Esophagus muscularis mucosa (tissue), 4 donors: ENCODE results near the gene AIP. TPM values are rescaled to one million over a fixed set of nuclear protein-coding genes. Genes with fewer than 3 reads are reported as not detected.
"Not testable (repeated sequence)": the region's sequence is repeated elsewhere in the genome, so short reads cannot be mapped to it uniquely, and the experiment has no call there.

Experiments used
- DNase-seq: peaks from one replicate; pipeline ENCODE4 v3.0.0-alpha.2; 2017; ENCODE audit errors: extremely low spot score
- H3K27ac ChIP-seq, 4 donors: fragments of 200-600 bp; sonication (generic); replicated peaks in 1 of 4; 1 replicate in 3 of 4; 2 replicates in 1 of 4; pipeline ENCODE4 v1.5.1; 2016 to 2019; ENCODE audit warnings: mild to moderate bottlenecking in 1 of 4
- H3K27me3 ChIP-seq, 4 donors: fragments of 200-600 bp; sonication (generic); one replicate each; pipeline versions ENCODE4 v1.5.1 to v1.6.0; 2016 to 2019
- H3K36me3 ChIP-seq, 4 donors: fragments of 200-600 bp; sonication (generic); one replicate each; pipeline ENCODE4 v1.5.1; 2016 to 2019
- H3K4me1 ChIP-seq, 4 donors: fragments of 200-600 bp; sonication (generic); one replicate each; pipeline ENCODE4 v1.5.1; 2016 to 2019
- H3K4me3 ChIP-seq, 4 donors: fragments of 200-600 bp; sonication (generic); 1 replicate in 2 of 4; 2 replicates in 2 of 4; pipeline ENCODE4 v1.5.1; 2016 to 2019; ENCODE audit warnings: mild to moderate bottlenecking in 4 of 4, moderate library complexity in 1 of 4
- H3K9me3 ChIP-seq, 4 donors: fragments of 200-600 bp; sonication (generic); 1 replicate in 3 of 4; 2 replicates in 1 of 4; pipeline ENCODE4 v1.5.1; 2016 to 2019
- EP300 ChIP-seq: sonication (generic); formaldehyde crosslinking; IDR thresholded peaks from one replicate; pipeline ENCODE4 v1.6.1; 2017; ENCODE audit warnings: antibody characterized with exemption
- POLR2A ChIP-seq: fragments of 450-650 bp; IDR thresholded peaks from one replicate; pipeline ENCODE4 v1.6.1; 2017; ENCODE audit warnings: antibody characterized with exemption, moderate library complexity, mild to moderate bottlenecking, low read depth
- POLR2AphosphoS5 ChIP-seq, 2 donors: sonication (generic); formaldehyde crosslinking; IDR thresholded peaks; one replicate each; pipeline ENCODE4 v1.6.1; 2017; ENCODE audit warnings: antibody characterized with exemption in 2 of 2
- WGBS: methylation state at CpG from one replicate; pipeline ENCODE4 v1.1.5; 2018; 5-methylcytosine and 5-hydroxymethylcytosine counted together
- intact Hi-C: fragments of 100-400 bp; cut with DNase I; formaldehyde crosslinking; loops from one replicate; pipeline ENCODE4 v1.15.1; 2023
- total RNA-seq, 4 donors: library from RNA; depleted of rRNA; stranded (reverse); fragments of >200 nt; gene quantifications; one replicate each; pipeline versions ENCODE4 v1.1.0 to v1.2.1, GENCODE V29; 2016
- TF ChIP-seq, protein P1 (sequence below), 3 experiments: fragments of 200-600 bp in 2 of 3; fragments of 450-650 bp in 1 of 3; sonication (generic) in 2 of 3; IDR thresholded peaks; one replicate each; pipeline ENCODE4 v1.5.1; 2017 to 2019; ENCODE audit warnings: antibody characterized with exemption in 3 of 3, mild to moderate bottlenecking in 2 of 3, moderate library complexity in 1 of 3

The AIP gene
- total RNA-seq, 4 donors from 2014 or later: 68.1 to 121 (median 108) TPM

DNA sequence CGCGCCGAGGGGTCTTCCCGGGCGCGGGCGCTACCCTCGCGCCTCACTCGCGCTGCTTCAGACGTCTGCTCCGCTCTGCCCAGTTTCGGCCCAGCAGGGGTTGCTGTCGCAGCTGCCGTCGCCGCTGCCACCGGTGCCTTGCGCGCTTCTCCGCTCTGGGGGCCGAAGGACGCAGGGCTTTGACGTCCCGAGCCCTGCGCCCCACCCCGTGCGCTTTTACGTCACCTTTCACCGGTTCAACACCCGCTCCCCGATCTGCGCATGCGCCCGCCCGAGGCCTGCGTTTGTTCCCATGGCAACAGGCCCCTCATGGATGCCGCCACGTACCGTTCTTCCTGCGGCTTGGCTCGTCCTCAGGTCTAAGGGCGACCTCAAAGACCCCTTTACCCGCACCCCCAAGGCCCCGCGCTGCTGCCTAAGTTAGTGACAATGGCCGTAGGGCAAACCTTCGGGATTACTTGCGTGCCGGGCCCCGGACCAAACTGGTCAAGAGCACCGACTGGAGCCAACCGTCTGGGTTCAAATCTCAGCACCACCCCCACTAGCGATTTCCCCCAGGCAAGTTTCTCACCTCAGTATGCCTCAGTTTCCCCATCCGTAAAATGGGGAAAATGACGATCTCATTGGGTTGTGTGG lies 25.8 kb downstream of the AIP start:
- intact Hi-C loops: loop anchor here (5.0 to 10.0 kb wide), 2 partner anchors 106 to 154 kb away; partner anchors contain the start of genes POLD4, PPP1CA and TBC1D10C
- peaks cover 25 to 51% (median 50%) of the 10 kb centered on the region in 4 donors for H3K4me1 ChIP-seq
- H3K36me3 ChIP-seq: peaks cover 0 to 10% (median 9%) of the 10 kb centered on the region in 4 donors
- peak; percentile 100 for DNase-seq
- no peaks in the 10 kb centered on the region for H3K9me3 ChIP-seq
- peaks cover 0 to 36% (median 2%) of the 10 kb centered on the region in 4 donors for H3K27me3 ChIP-seq
- H3K27ac ChIP-seq: peak overlapping the region; percentile 97 to 100 (median 98)
- 2% methylated on average over 21 of the region's 57 CpGs for WGBS
- TF ChIP-seq POLR2A (peak; percentile 57), POLR2AphosphoS5 (IDR thresholded peaks at IDR 0.05) (peak in 1 of 2 donors; percentile 89), EP300 (no peak)
- TF ChIP-seq, protein P1, sequence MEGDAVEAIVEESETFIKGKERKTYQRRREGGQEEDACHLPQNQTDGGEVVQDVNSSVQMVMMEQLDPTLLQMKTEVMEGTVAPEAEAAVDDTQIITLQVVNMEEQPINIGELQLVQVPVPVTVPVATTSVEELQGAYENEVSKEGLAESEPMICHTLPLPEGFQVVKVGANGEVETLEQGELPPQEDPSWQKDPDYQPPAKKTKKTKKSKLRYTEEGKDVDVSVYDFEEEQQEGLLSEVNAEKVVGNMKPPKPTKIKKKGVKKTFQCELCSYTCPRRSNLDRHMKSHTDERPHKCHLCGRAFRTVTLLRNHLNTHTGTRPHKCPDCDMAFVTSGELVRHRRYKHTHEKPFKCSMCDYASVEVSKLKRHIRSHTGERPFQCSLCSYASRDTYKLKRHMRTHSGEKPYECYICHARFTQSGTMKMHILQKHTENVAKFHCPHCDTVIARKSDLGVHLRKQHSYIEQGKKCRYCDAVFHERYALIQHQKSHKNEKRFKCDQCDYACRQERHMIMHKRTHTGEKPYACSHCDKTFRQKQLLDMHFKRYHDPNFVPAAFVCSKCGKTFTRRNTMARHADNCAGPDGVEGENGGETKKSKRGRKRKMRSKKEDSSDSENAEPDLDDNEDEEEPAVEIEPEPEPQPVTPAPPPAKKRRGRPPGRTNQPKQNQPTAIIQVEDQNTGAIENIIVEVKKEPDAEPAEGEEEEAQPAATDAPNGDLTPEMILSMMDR (IDR thresholded peaks at IDR 0.05): no peak
- peak overlapping the region; percentile 72 to 93 (median 81) for H3K4me3 ChIP-seq

DNA sequence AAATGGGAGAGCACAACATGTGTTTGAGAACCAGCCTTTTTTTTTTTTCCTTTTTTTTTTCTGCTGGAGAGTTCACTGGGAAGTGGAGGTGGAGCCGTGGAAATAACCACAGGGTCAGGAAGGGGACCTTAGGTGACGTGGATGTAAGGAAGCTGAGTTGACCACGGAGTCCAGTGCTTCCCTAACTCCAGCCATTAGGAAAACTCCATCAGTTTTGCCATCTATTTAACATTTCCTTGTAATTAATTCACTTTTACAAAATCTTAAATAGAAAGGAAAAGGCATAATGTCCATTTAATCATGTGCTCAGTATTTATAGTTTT lies 27.2 kb downstream of the AIP start:
- Histone ChIP-seq H3K4me1 (peaks cover 24 to 37% (median 36%) of the 10 kb centered on the region in 4 donors), H3K36me3 (peaks cover 0 to 10% (median 9%) of the 10 kb centered on the region in 4 donors), H3K27ac (no peak overlapping the region), H3K27me3 (peaks cover 0 to 30% (median 0%) of the 10 kb centered on the region in 4 donors), H3K4me3 (no peak overlapping the region), H3K9me3 (no peaks in the 10 kb centered on the region)
- no peak for DNase-seq
- 49% methylated on average over 3 of the region's 3 CpGs for WGBS
- TF ChIP-seq EP300 (no peak), POLR2A (no peak), POLR2AphosphoS5 (IDR thresholded peaks at IDR 0.05) (no peak)
- TF ChIP-seq, protein P1 (IDR thresholded peaks at IDR 0.05): no peak
- intact Hi-C loops: no loop called here

DNA sequence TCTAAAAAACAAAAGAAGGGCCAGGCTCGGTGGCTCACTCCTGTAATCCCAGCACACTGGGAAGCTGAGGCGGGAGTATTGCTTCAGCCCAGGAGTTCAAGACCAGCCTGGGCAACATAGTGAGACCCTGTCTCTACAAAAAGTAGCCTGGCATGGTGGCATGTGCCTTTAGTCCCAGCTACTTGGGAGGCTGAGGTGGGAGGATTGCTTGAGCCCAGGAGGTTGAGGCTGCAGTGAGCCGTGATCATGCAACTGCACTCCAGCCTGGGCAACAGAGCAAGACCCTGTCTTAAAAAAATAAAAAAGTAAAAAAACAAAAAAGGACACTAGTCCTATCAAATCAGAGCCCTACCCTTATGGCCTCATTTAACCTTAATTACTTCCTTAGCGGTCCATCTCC lies 28.7 kb downstream of the AIP start:
- H3K9me3 ChIP-seq, H3K36me3 ChIP-seq, DNase-seq, H3K27ac ChIP-seq, intact Hi-C loops, H3K4me3 ChIP-seq: not testable (repeated sequence)
- peaks cover 0 to 26% (median 0%) of the 10 kb centered on the region in 4 donors for H3K27me3 ChIP-seq
- H3K4me1 ChIP-seq: peaks cover 11 to 22% (median 20%) of the 10 kb centered on the region in 4 donors
- WGBS: 89% methylated on average over 4 of the region's 4 CpGs

DNA sequence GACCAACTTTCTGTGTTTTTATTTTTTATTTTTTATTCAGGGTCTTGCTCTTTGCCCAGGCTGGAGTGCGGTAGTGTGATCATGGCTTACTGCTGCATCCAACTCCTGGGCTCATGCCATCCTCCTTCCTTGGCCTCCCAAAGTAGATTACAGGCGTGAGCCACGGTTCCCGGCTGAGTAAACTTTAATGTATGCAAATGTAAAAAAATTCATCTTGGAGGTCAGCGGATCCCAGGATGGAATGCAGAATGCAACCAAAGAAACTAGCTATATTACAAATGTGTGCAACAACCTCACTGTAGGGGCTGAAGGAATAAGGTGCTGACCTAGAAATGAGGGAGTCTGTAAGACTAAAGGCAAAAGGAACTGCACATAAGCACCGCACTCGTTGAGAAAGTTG lies 31.3 kb downstream of the AIP start:
- Histone ChIP-seq H3K9me3 (no peaks in the 10 kb centered on the region), H3K4me3 (no peak overlapping the region), H3K27ac (no peak overlapping the region), H3K36me3 (no peaks in the 10 kb centered on the region), H3K4me1 (peaks cover 0 to 2% (median 2%) of the 10 kb centered on the region in 4 donors), H3K27me3 (peaks cover 0 to 26% (median 0%) of the 10 kb centered on the region in 4 donors)
- WGBS: 80% methylated on average over 7 of the region's 7 CpGs
- intact Hi-C loops: no loop called here
- no peak for DNase-seq
- TF ChIP-seq POLR2A (no peak), EP300 (no peak), POLR2AphosphoS5 (IDR thresholded peaks at IDR 0.05) (no peak)
- TF ChIP-seq, protein P1 (IDR thresholded peaks at IDR 0.05): no peak

DNA sequence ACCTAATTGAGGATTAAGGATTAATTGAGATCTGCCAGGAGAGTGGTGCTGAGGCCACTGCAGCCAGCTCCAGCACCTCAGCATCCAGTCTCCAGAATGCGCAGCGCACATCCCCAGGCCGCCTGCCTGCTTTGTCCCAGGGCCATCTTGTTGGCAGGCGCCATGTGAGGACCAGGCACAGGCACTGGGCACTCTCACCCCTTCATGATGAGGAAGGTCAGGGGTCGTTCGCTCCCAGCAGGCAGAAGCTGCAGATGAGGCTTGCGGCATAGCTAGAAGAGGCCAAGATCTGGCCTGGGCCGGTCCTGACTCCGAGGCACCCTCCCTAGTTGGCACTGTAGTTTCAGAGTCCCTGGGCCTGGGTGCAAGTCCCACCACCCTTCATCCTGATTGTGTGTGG lies 34.0 kb downstream of the AIP start:
- intact Hi-C loops: no loop called here
- Histone ChIP-seq H3K9me3 (no peaks in the 10 kb centered on the region), H3K27me3 (peaks cover 0 to 22% (median 0%) of the 10 kb centered on the region in 4 donors), H3K4me1 (no peaks in the 10 kb centered on the region), H3K4me3 (no peak overlapping the region), H3K36me3 (no peaks in the 10 kb centered on the region), H3K27ac (no peak overlapping the region)
- WGBS: 88% methylated on average over 3 of the region's 9 CpGs
- DNase-seq: no peak
- no peak for TF ChIP-seq POLR2AphosphoS5 (IDR thresholded peaks at IDR 0.05)
- TF ChIP-seq, protein P1 (IDR thresholded peaks at IDR 0.05): no peak
- no peak for TF ChIP-seq EP300
- no peak for TF ChIP-seq POLR2A
